GM12878 (cell line): ENCODE measurements around the gene KIRREL3. TPM values are rescaled to one million over a fixed set of nuclear protein-coding genes. Genes with fewer than 3 reads are reported as not detected.

Source experiments
- ATAC-seq: fragments of 200-7000 bp; cut with Tn5 transposase; 3 replicates; pipeline ENCODE4 v1.9.1; 2020; ENCODE audit warnings: mild to moderate bottlenecking, moderate library complexity
- BruUV-seq: library from RNA; stranded (reverse); fragments of 400-500 nt; replicated peaks from 2 replicates; lab custom pipeline; 2021; lab: Mats Ljungman, UMichigan
- CTCF ChIA-PET: fragments of 300-600 bp; sonication (Branson Sonifier 250); formaldehyde crosslinking; extraction: SDS; loops from one replicate; lab custom pipeline; 2021; ENCODE audit warnings: inconsistent platforms; lab: Yijun Ruan, JAX
- POLR2A ChIA-PET: fragments of 350-600 bp; formaldehyde crosslinking; extraction: SDS; loops from one replicate; lab custom pipeline; 2021; ENCODE audit warnings: inconsistent platforms; lab: Charles Lee
- RAD21 ChIA-PET: fragments of 300-600 bp; sonication (Branson Sonifier 250); formaldehyde crosslinking; loops from one replicate; lab custom pipeline; 2023; ENCODE audit warnings: antibody characterized with exemption; ENCODE audit not compliant: unreplicated experiment; lab: Charles Lee
- SMC1A ChIA-PET: fragments of 300-600 bp; sonication (Branson Sonifier 250); formaldehyde crosslinking; loops from one replicate; lab custom pipeline; 2023; ENCODE audit not compliant: unreplicated experiment, uncharacterized antibody; lab: Charles Lee
- DNase-seq: peaks from one replicate; pipeline ENCODE4 v3.0.0-alpha.2; 2011; ENCODE audit warnings: low read depth, low spot score
- FAIRE-seq: peaks from 3 replicates; lab custom pipeline; 2011; peaks lifted over from hg19 to GRCh38; lab: Jason Lieb, UNC
- H2AFZ ChIP-seq: 2 replicates; pipeline ENCODE4 v1.6.0; 2011; ENCODE audit warnings: low read depth, low read length, control low read depth; ENCODE audit not compliant: control insufficient read depth
- H3K27ac ChIP-seq: 2 replicates; pipeline ENCODE4 v1.5.1; 2011; ENCODE audit warnings: control low read depth; ENCODE audit not compliant: control insufficient read depth, insufficient read depth
- H3K27me3 ChIP-seq, 2 experiments: replicated peaks in 1 of 2; 2 replicates each; pipeline versions ENCODE4 v1.6.0 to v1.6.1; 2011; ENCODE audit warnings: low read length in 1 of 2; ENCODE audit not compliant: control insufficient read depth in 2 of 2, insufficient read depth in 2 of 2
- H3K36me3 ChIP-seq, 2 experiments: 2 replicates each; pipeline ENCODE4 v1.5.1; 2011; ENCODE audit warnings: low read length in 1 of 2; ENCODE audit not compliant: control insufficient read depth in 2 of 2, insufficient read depth in 2 of 2
- H3K4me1 ChIP-seq: 2 replicates; pipeline ENCODE4 v1.6.1; 2011; ENCODE audit warnings: mild to moderate bottlenecking, low read length, moderate library complexity, mixed read lengths; ENCODE audit not compliant: control insufficient read depth, insufficient read depth
- H3K4me2 ChIP-seq: 2 replicates; pipeline ENCODE4 v1.6.0; 2011; ENCODE audit warnings: control low read depth; ENCODE audit not compliant: control insufficient read depth, insufficient read depth
- H3K4me3 ChIP-seq: fragments of 200-600 bp; sonication (generic); 2 replicates; pipeline ENCODE4 v1.5.1; 2016
- H3K79me2 ChIP-seq: 2 replicates; pipeline ENCODE4 v1.6.0; 2011; ENCODE audit warnings: low read length; ENCODE audit not compliant: control insufficient read depth, insufficient read depth
- H3K9ac ChIP-seq: 2 replicates; pipeline ENCODE4 v1.8.0; 2011; ENCODE audit warnings: low read length, control low read depth, mixed read lengths; ENCODE audit not compliant: control insufficient read depth, insufficient read depth
- H3K9me3 ChIP-seq: replicated peaks from 3 replicates; pipeline ENCODE4 v1.5.1; 2011; ENCODE audit warnings: mild to moderate bottlenecking, low read length; ENCODE audit not compliant: control insufficient read depth, insufficient read depth
- H4K20me1 ChIP-seq: 2 replicates; pipeline ENCODE4 v1.6.0; 2011; ENCODE audit not compliant: control insufficient read depth, insufficient read depth
- BCL3 ChIP-seq: IDR thresholded peaks from 2 replicates; pipeline ENCODE4 v1.6.1; 2011; ENCODE audit warnings: borderline replicate concordance, low read depth, mild to moderate bottlenecking, moderate library complexity, low read length; ENCODE audit not compliant: insufficient read depth, poor library complexity, severe bottlenecking
- CREM ChIP-seq: IDR thresholded peaks from 2 replicates; pipeline ENCODE4 v1.6.1; 2014; ENCODE audit warnings: antibody characterized with exemption, low read depth
- NKRF ChIP-seq: fragments of 450-650 bp; conservative IDR thresholded peaks from 2 replicates; pipeline ENCODE4 v1.6.1; 2017; ENCODE audit warnings: mild to moderate bottlenecking, moderate library complexity
- NR2C1 ChIP-seq: fragments of 450-650 bp; IDR thresholded peaks from 2 replicates; pipeline ENCODE4 v1.6.1; 2017; ENCODE audit warnings: antibody characterized with exemption, mild to moderate bottlenecking, moderate library complexity
- POU2F2 ChIP-seq: IDR thresholded peaks from 3 replicates; pipeline ENCODE4 v1.6.1; 2011; ENCODE audit warnings: low read depth, mild to moderate bottlenecking, low read length, borderline replicate concordance
- USF2 ChIP-seq: IDR thresholded peaks from 2 replicates; pipeline ENCODE4 v1.6.1; 2011; ENCODE audit warnings: low read depth, low read length, improper control_type of control experiment, borderline replicate concordance
- YBX1 ChIP-seq: fragments of 450-650 bp; IDR thresholded peaks from 2 replicates; pipeline ENCODE4 v1.6.1; 2016; ENCODE audit warnings: antibody characterized with exemption
- WGBS: methylation state at CpG from one replicate; pipeline ENCODE4 v1.1.6; 2016; ENCODE audit warnings: low lambda C conversion rate; ENCODE audit not compliant: insufficient replicate concordance, insufficient coverage; ENCODE audit errors: missing lambda C conversion rate; 5-methylcytosine and 5-hydroxymethylcytosine counted together
- in situ Hi-C: fragments of 300-500 bp; cut with MboI; formaldehyde crosslinking; loops from 9 replicates; pipeline ENCODE4 v1.14.3; 2018; ENCODE audit warnings: mixed read lengths
- intact Hi-C: fragments of 100-400 bp; cut with micrococcal nuclease; formaldehyde crosslinking; loops from one replicate; pipeline ENCODE4 v1.14.2; 2022; ENCODE audit not compliant: unreplicated experiment
- polyA plus RNA-seq, 11 experiments: library from polyadenylated mRNA; depleted of rRNA in 4 of 11; unstranded in 6 of 11; stranded (reverse) in 5 of 11; fragments of >200 nt; fragmentation: Nextera tagmentation in 4 of 11; fragmentation: Illumina TruSeq in 1 of 11; extraction: Ambion mirVana in 4 of 11; extraction: Trizol in 1 of 11; gene quantifications; 1 replicate in 1 of 11; 2 replicates in 10 of 11; pipeline versions ENCODE4 v1.2.1 to v1.2.3, GENCODE V29; 2011 to 2016; ENCODE audit warnings: inconsistent platforms in 2 of 11, missing spikeins in 2 of 11, low read depth in 1 of 11
- total RNA-seq, 4 experiments: library from RNA; depleted of rRNA in 3 of 4; stranded (reverse); fragments of >200 nt in 3 of 4; fragmentation: Illumina TruSeq in 1 of 4; extraction: Trizol in 1 of 4; gene quantifications; 2 replicates each; pipeline versions ENCODE4 v1.2.1 to v1.2.3, GENCODE V29; 2013 to 2021
- TF ChIP-seq, protein P1 (sequence below): fragments of 450-650 bp; formaldehyde crosslinking; IDR thresholded peaks from 2 replicates; pipeline ENCODE4 v1.4.0; 2020; ENCODE audit warnings: mild to moderate bottlenecking, moderate library complexity
- TF ChIP-seq, protein P2 (sequence below): fragments of 450-650 bp; IDR thresholded peaks from 2 replicates; pipeline ENCODE4 v1.6.1; 2017; ENCODE audit warnings: antibody characterized with exemption, mild to moderate bottlenecking, moderate library complexity

KIRREL3 gene
- total and polyA plus RNA-seq, 10 of the 15 experiments (the other 5 are each of a cell fraction or from before 2014, with no cell fraction given) = under 0.01 TPM; not detected in 9

DNA sequence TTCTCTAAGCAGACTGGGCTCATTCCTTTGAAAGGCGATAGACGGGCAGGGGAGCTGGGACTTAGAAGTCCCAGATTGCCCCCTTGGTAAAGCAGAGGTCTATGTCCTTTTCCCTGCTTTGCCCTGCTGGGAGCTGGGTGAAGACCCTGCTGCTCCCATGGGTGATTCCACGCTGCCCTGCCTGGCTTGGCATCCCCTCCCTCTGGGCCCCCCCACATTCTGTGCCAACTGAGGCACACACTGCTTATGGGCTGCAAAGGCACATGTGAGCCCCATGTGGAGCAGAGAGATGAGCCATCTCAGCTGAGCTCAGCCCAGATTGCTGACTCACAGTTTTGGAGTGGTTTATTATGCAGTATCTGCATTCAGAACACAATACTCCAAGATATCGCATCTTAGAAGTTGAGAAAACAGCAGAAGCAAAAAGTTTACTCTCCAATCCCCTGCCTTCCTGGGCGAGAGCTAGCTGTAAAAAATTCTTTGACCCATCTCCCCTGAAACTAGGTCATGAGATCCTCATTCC, 517.9 kb downstream of the KIRREL3 start:
- peaks cover 24% of the 10 kb centered on the region for H3K4me1 ChIP-seq
- FAIRE-seq = no peak
- H3K4me2 ChIP-seq = no peak overlapping the region
- TF ChIP-seq POU2F2 (no peak), CREM (no peak), BCL3 (no peak), USF2 (no peak), NR2C1 (no peak), YBX1 (no peak), NKRF (no peak)
- TF ChIP-seq, protein P1, sequence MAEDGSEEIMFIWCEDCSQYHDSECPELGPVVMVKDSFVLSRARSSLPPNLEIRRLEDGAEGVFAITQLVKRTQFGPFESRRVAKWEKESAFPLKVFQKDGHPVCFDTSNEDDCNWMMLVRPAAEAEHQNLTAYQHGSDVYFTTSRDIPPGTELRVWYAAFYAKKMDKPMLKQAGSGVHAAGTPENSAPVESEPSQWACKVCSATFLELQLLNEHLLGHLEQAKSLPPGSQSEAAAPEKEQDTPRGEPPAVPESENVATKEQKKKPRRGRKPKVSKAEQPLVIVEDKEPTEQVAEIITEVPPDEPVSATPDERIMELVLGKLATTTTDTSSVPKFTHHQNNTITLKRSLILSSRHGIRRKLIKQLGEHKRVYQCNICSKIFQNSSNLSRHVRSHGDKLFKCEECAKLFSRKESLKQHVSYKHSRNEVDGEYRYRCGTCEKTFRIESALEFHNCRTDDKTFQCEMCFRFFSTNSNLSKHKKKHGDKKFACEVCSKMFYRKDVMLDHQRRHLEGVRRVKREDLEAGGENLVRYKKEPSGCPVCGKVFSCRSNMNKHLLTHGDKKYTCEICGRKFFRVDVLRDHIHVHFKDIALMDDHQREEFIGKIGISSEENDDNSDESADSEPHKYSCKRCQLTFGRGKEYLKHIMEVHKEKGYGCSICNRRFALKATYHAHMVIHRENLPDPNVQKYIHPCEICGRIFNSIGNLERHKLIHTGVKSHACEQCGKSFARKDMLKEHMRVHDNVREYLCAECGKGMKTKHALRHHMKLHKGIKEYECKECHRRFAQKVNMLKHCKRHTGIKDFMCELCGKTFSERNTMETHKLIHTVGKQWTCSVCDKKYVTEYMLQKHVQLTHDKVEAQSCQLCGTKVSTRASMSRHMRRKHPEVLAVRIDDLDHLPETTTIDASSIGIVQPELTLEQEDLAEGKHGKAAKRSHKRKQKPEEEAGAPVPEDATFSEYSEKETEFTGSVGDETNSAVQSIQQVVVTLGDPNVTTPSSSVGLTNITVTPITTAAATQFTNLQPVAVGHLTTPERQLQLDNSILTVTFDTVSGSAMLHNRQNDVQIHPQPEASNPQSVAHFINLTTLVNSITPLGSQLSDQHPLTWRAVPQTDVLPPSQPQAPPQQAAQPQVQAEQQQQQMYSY (CRISPR knock-in tag) = no peak
- TF ChIP-seq, protein P2, sequence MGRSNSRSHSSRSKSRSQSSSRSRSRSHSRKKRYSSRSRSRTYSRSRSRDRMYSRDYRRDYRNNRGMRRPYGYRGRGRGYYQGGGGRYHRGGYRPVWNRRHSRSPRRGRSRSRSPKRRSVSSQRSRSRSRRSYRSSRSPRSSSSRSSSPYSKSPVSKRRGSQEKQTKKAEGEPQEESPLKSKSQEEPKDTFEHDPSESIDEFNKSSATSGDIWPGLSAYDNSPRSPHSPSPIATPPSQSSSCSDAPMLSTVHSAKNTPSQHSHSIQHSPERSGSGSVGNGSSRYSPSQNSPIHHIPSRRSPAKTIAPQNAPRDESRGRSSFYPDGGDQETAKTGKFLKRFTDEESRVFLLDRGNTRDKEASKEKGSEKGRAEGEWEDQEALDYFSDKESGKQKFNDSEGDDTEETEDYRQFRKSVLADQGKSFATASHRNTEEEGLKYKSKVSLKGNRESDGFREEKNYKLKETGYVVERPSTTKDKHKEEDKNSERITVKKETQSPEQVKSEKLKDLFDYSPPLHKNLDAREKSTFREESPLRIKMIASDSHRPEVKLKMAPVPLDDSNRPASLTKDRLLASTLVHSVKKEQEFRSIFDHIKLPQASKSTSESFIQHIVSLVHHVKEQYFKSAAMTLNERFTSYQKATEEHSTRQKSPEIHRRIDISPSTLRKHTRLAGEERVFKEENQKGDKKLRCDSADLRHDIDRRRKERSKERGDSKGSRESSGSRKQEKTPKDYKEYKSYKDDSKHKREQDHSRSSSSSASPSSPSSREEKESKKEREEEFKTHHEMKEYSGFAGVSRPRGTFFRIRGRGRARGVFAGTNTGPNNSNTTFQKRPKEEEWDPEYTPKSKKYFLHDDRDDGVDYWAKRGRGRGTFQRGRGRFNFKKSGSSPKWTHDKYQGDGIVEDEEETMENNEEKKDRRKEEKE = no peak
- ChIA-PET POLR2A (interaction anchor here (1.6 kb wide), 1 partner anchor 52 kb away, joined by 3 read pairs; no protein-coding TSS in a partner anchor), CTCF (interaction anchor here (3.4 to 8.2 kb wide), 4 partner anchors 15 to 174 kb away, joined by 8 to 232 read pairs (median 100); partner anchors contain the start of gene DCPS), RAD21 (interaction anchor here (1.1 kb wide), 2 partner anchors 171 to 172 kb away, joined by 3 read pairs; no protein-coding TSS in a partner anchor), SMC1A (interaction anchor here (0.7 to 7.1 kb wide), 4 partner anchors 41 to 177 kb away, joined by 3 to 79 read pairs (median 14); no protein-coding TSS in a partner anchor)
- WGBS = 42% methylated on average over 5 of the region's 5 CpGs
- no peak for DNase-seq
- in situ Hi-C loops (no loop called here), intact Hi-C loops (no loop called here)
- no peak overlapping the region for H3K27ac ChIP-seq
- no peaks in the 10 kb centered on the region for H3K9me3 ChIP-seq
- H3K27me3 ChIP-seq = no peaks in the 10 kb centered on the region; a peak in 1 of 4 replicates
- no peaks in the 10 kb centered on the region; the same call in 1 of the 2 replicates for H4K20me1 ChIP-seq
- BruUV-seq = no TSS peak
- H3K4me3 ChIP-seq = no peak overlapping the region
- H3K36me3 ChIP-seq = no peaks in the 10 kb centered on the region
- no peaks in the 10 kb centered on the region for H3K79me2 ChIP-seq
- no peak for ATAC-seq
- H2AFZ ChIP-seq = no peak overlapping the region
- no peak overlapping the region for H3K9ac ChIP-seq
